NCI-H345 treated with DMSO at 0.1 percent for 48 hours (cell line): ENCODE data around the gene CSRNP3.

Experiments used
- DNase-seq: peaks from one replicate; lab custom pipeline; 2025; ENCODE audit not compliant: unreplicated experiment; lab: John Stamatoyannopoulos, UW

CSRNP3 gene

GRCh38 chr2:165536851-165537499 lies 67.5 kb downstream of the CSRNP3 start:
- no peak for DNase-seq

GRCh38 chr2:165539985-165540384 lies 70.5 kb downstream of the CSRNP3 start:
- peak; percentile 89 for DNase-seq

- DNase-seq, result no peak
Observed at GRCh38 chr2:165544897-165545296, 75.4 kb downstream of the CSRNP3 start.

GRCh38 chr2:165547900-165548299 lies 78.4 kb downstream of the CSRNP3 start:
- DNase-seq, result no peak

GRCh38 chr2:165549619-165550018 lies 80.1 kb downstream of the CSRNP3 start:
- DNase-seq, result no peak

GRCh38 chr2:165558832-165559231 lies 89.3 kb downstream of the CSRNP3 start:
- DNase-seq, result no peak

- DNase-seq, result no peak
Observed at GRCh38 chr2:165560377-165560988, 91.0 kb downstream of the CSRNP3 start.

GRCh38 chr2:165561516-165561915 lies 92.0 kb downstream of the CSRNP3 start:
- no peak for DNase-seq

- DNase-seq, result no peak
Observed at GRCh38 chr2:165562233-165562632, 92.7 kb downstream of the CSRNP3 start.

- DNase-seq, result no peak
Observed at GRCh38 chr2:165563468-165564225, 94.1 kb downstream of the CSRNP3 start.

GRCh38 chr2:165566008-165566407 lies 96.5 kb downstream of the CSRNP3 start:
- no peak for DNase-seq

- peak; percentile 33 for DNase-seq
Observed at GRCh38 chr2:165567273-165567672, 97.8 kb downstream of the CSRNP3 start.

- no peak for DNase-seq
Observed at GRCh38 chr2:165568361-165568760, 98.9 kb downstream of the CSRNP3 start.

GRCh38 chr2:165571477-165571876 lies 102.0 kb downstream of the CSRNP3 start:
- DNase-seq, result no peak

- DNase-seq, result peak; percentile 85
Observed at GRCh38 chr2:165572151-165572550, 102.7 kb downstream of the CSRNP3 start.

GRCh38 chr2:165573534-165574461 lies 104.3 kb downstream of the CSRNP3 start:
- peak; percentile 87 for DNase-seq

- no peak for DNase-seq
Observed at GRCh38 chr2:165575044-165575615, 105.6 kb downstream of the CSRNP3 start.

- no peak for DNase-seq
Observed at GRCh38 chr2:165576409-165577154, 107.1 kb downstream of the CSRNP3 start.

- DNase-seq, result no peak
Observed at GRCh38 chr2:165582409-165582808, 112.9 kb downstream of the CSRNP3 start.
